Right atrium auricular region (tissue), 2 donors: ENCODE results near the gene UBR3. TPM values are rescaled to one million over a fixed set of nuclear protein-coding genes. Genes with fewer than 3 reads are reported as not detected.

ENCODE experiments used
- DNase-seq: peaks from one replicate; pipeline ENCODE4 v3.0.0-alpha.2; 2019; ENCODE audit warnings: low spot score
- H3K27ac ChIP-seq, 2 donors: fragments of 200-600 bp; sonication (generic); 1 replicate in 1 of 2; 2 replicates in 1 of 2; pipeline ENCODE4 v1.5.1; 2016 to 2019
- H3K27me3 ChIP-seq, 2 donors: fragments of 200-600 bp; sonication (generic); one replicate each; pipeline versions ENCODE4 v1.5.1 to v1.6.0; 2017 to 2019
- H3K36me3 ChIP-seq: fragments of 200-600 bp; sonication (generic); one replicate; pipeline ENCODE4 v1.5.1; 2016
- H3K4me1 ChIP-seq, 2 donors: fragments of 200-600 bp; sonication (generic); one replicate each; pipeline versions ENCODE4 v1.5.1 to v1.6.0; 2017 to 2019
- H3K4me3 ChIP-seq, 2 donors: fragments of 200-600 bp; sonication (generic); 1 replicate in 1 of 2; 2 replicates in 1 of 2; pipeline ENCODE4 v1.5.1; 2017 to 2019; ENCODE audit warnings: mild to moderate bottlenecking in 1 of 2, moderate library complexity in 1 of 2
- H3K9me3 ChIP-seq, 2 donors: fragments of 200-600 bp; sonication (generic); one replicate each; pipeline ENCODE4 v1.5.1; 2019
- CTCF ChIP-seq, 2 donors: fragments of 200-600 bp; sonication (generic); IDR thresholded peaks; one replicate each; pipeline ENCODE4 v1.5.1; 2019; ENCODE audit warnings: antibody characterized with exemption in 2 of 2
- total RNA-seq, 2 donors: library from RNA; depleted of rRNA; stranded (reverse); fragments of >200 nt; gene quantifications; one replicate each; pipeline ENCODE4 v1.1.0, GENCODE V29; 2016

UBR3 gene
- total RNA-seq, 2 donors from 2014 or later, result 56.5 to 93.6 TPM

DNA sequence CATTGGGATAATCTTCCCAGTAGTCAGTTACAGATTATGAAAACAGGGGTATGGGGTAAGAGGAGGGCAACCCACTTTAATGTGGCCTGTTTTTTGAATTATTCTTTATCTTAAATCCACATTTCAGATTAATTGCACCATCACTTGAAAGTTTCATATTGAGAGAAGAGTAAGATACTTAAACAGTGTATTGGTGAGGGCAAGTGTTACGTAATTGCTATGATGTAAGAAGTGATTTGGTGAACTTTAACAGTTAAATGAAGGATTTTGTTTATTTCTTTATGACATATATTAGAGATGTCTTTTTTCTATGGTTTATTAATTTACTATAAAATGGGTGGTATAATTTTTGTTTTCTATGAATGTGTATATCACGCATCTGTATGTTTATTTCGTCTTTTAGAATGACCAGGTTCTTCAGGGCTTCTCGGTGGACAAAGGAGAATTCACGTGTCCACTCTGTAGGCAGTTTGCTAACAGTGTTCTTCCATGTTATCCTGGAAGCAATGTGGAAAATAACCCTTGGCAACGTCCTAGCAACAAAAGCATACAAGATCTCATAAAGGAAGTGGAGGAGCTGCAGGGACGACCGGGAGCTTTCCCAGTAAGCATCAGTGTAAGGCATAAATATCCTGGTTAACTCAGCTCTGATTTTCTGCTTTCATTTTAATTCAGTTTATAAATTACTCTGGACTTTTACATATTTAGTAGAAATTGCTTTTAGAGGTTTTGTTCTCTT lies 179.5 kb downstream of the UBR3 start:
- Histone ChIP-seq H3K27me3 (no peaks in the 10 kb centered on the region), H3K36me3 (peaks cover 33% of the 10 kb centered on the region), H3K4me1 (no peaks in the 10 kb centered on the region), H3K27ac (no peak overlapping the region), H3K4me3 (no peak overlapping the region), H3K9me3 (no peaks in the 10 kb centered on the region)
- TF ChIP-seq CTCF (IDR thresholded peaks at IDR 0.05), result no peak
- DNase-seq, result no peak

DNA sequence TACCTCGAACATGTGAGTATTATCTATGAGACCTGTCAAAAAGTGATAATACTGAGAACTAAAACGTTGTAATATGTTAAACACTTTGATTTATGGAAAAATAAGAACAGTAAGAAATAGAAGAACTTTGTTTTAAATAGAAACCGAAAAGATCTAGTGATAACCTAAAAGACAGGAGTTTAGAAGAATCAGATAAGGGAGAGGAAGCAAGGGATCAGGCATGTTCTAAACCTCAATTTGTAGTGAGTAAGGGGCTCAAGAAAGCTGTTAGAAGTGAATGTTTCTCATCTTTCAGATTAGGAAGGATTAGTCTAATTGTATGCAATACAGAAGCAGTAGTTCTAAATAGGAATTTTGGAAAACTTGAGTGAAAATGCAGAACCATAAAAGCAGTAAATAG lies 182.0 kb downstream of the UBR3 start:
- Histone ChIP-seq H3K4me1 (no peaks in the 10 kb centered on the region), H3K4me3 (no peak overlapping the region), H3K36me3 (peaks cover 12% of the 10 kb centered on the region), H3K27me3 (no peaks in the 10 kb centered on the region), H3K27ac (no peak overlapping the region), H3K9me3 (no peaks in the 10 kb centered on the region)
- DNase-seq, result no peak
- TF ChIP-seq CTCF (IDR thresholded peaks at IDR 0.05), result no peak

- H3K4me3 ChIP-seq, result no peak overlapping the region
- no peaks in the 10 kb centered on the region for H3K27me3 ChIP-seq
- no peak for TF ChIP-seq CTCF (IDR thresholded peaks at IDR 0.05)
- peaks cover 5% of the 10 kb centered on the region for H3K36me3 ChIP-seq
- H3K4me1 ChIP-seq, result peaks cover 0 to 4% of the 10 kb centered on the region in 2 donors
- H3K27ac ChIP-seq, result no peak overlapping the region
- DNase-seq, result no peak
- H3K9me3 ChIP-seq, result no peaks in the 10 kb centered on the region
Measured at GRCh38 chr2:170012773-170013172, 185.5 kb downstream of the UBR3 start.

DNA sequence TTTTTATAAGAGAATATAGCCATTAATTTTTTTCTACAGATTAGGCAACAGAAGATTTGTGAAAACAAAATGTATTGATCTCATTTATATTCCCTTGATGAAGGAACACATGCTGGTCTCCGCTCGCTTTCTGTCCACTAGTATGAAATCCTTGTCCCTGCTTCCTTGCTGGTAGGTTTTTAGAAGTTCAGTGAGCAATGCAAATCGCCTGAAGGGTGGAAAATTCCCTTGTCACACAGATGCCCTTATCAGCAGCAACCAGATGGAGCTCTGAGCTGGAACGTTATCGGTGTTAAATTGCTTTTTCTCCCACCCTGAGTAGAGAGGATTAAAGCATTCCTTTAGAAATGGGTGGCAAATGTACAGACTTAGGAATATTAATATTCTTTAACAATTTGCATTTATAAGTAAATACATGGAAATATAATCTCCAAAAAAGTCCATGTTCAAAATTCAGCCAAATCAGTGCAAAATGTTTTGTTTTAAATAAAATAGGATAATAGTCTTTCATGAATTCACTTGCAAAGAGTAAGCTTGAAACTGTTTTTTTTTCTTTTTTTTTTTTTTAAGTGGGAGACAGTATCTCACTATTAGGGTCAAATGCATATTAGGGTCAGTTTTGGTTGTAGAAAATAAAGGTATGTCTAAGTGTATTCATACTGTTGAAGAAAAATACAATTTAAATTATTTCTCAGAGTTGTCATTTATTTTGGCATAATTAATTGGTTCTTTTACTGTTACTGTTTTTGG lies 186.7 kb downstream of the UBR3 start:
- Histone ChIP-seq H3K27me3 (no peaks in the 10 kb centered on the region), H3K4me1 (peaks cover 0 to 13% of the 10 kb centered on the region in 2 donors), H3K36me3 (peaks cover 5% of the 10 kb centered on the region), H3K4me3 (no peak overlapping the region), H3K27ac (no peak overlapping the region), H3K9me3 (no peaks in the 10 kb centered on the region)
- peak in 1 of 2 donors; percentile 21 for TF ChIP-seq CTCF (IDR thresholded peaks at IDR 0.05)
- DNase-seq, result no peak

DNA sequence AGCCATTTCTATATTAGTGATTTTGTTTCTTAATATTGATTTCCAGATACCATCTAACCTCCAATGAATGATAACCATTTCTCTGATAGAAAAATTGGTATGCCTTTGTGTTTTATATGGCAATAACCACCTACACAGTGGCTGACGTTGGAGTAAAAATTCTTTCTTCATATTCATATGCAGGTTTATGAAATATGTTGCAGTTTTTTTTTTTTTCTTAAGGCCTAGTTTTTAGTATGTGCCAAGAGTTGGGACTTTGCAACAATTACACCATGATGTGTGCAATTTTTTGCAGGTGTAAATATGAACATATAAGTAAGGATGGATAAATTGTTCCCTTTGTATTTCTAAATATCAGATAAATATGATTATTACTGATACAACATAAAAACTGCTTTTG lies 187.5 kb downstream of the UBR3 start:
- Histone ChIP-seq H3K27ac (no peak overlapping the region), H3K36me3 (peaks cover 5% of the 10 kb centered on the region), H3K9me3 (no peaks in the 10 kb centered on the region), H3K4me1 (peaks cover 0 to 18% of the 10 kb centered on the region in 2 donors), H3K4me3 (no peak overlapping the region), H3K27me3 (no peaks in the 10 kb centered on the region)
- no peak for TF ChIP-seq CTCF (IDR thresholded peaks at IDR 0.05)
- no peak for DNase-seq
